ENCODE data around the gene RBPJ.
"Not testable (repeated sequence)": the region's sequence is repeated elsewhere in the genome, so short reads cannot be mapped to it uniquely, and the experiment has no call there.

RBPJ gene

GRCh38 chr4:26302031-26302899 is 18.5 kb upstream of the RBPJ start:
- no peak for DNase-seq (ENCODE audit: low spot score)

GRCh38 chr4:26303008-26303407 is 17.8 kb upstream of the RBPJ start:
- no peak for DNase-seq (ENCODE audit: low spot score)

- DNase-seq (ENCODE audit: low spot score): no peak
Measured at GRCh38 chr4:26307037-26307800, 13.6 kb upstream of the RBPJ start.

GRCh38 chr4:26308568-26308967 is 12.2 kb upstream of the RBPJ start:
- no peak for DNase-seq (ENCODE audit: low spot score)

- no peak for DNase-seq (ENCODE audit: low spot score)
Measured at GRCh38 chr4:26310264-26310663, 10.6 kb upstream of the RBPJ start.

GRCh38 chr4:26311633-26312032 is 9.2 kb upstream of the RBPJ start:
- DNase-seq (ENCODE audit: low spot score): no peak

GRCh38 chr4:26315316-26315932 is 5.4 kb upstream of the RBPJ start:
- not testable (repeated sequence) for DNase-seq (ENCODE audit: low spot score)

GRCh38 chr4:26317766-26318165 is 3.0 kb upstream of the RBPJ start:
- no peak for DNase-seq (ENCODE audit: low spot score)

- DNase-seq (ENCODE audit: low spot score): peak; percentile 82
Measured at GRCh38 chr4:26319467-26319948, 1.3 kb upstream of the RBPJ start.

GRCh38 chr4:26319949-26320537 is 771 bp upstream of the RBPJ start:
- DNase-seq (ENCODE audit: low spot score): no peak

GRCh38 chr4:26321373-26322221 is 783 bp downstream of the RBPJ start:
- peak; percentile 19 for DNase-seq (ENCODE audit: low spot score)

GRCh38 chr4:26322346-26322745 is 1.5 kb downstream of the RBPJ start:
- DNase-seq (ENCODE audit: low spot score): no peak

GRCh38 chr4:26323821-26324220 is 3.0 kb downstream of the RBPJ start:
- DNase-seq (ENCODE audit: low spot score): no peak

- DNase-seq (ENCODE audit: low spot score): peak; percentile 23
Measured at GRCh38 chr4:26325191-26325590, 4.4 kb downstream of the RBPJ start.

GRCh38 chr4:26326791-26327190 is 6.0 kb downstream of the RBPJ start:
- no peak for DNase-seq (ENCODE audit: low spot score)

- DNase-seq (ENCODE audit: low spot score): peak; percentile 69
Measured at GRCh38 chr4:26330186-26330787, 9.5 kb downstream of the RBPJ start.

- no peak for DNase-seq (ENCODE audit: low spot score)
Measured at GRCh38 chr4:26330946-26331345, 10.1 kb downstream of the RBPJ start.

- DNase-seq (ENCODE audit: low spot score): no peak
Measured at GRCh38 chr4:26331380-26331950, 10.7 kb downstream of the RBPJ start.

- no peak for DNase-seq (ENCODE audit: low spot score)
Measured at GRCh38 chr4:26334366-26334765, 13.6 kb downstream of the RBPJ start.

GRCh38 chr4:26337612-26338011 is 16.8 kb downstream of the RBPJ start:
- no peak for DNase-seq (ENCODE audit: low spot score)
